Stimulated activated naive CD8-positive, alpha-beta T cell treated with anti-CD3 and anti-CD28 coated beads, Interleukin-15, Interleukin-2, amounts not matched to agents 100 ng/mL and 50 ng/mL, for 24 hours (primary cell): ENCODE measurements around the gene RPS8.
"Not testable (repeated sequence)": the region's sequence is repeated elsewhere in the genome, so short reads cannot be mapped to it uniquely, and the experiment has no call there.

Source experiments
- H3K27ac Mint-ChIP-seq: one replicate; pipeline ENCODE4 v1.8.0; 2021; ENCODE audit warnings: mild to moderate bottlenecking, mixed read lengths
- H3K27me3 Mint-ChIP-seq: one replicate; pipeline ENCODE4 v1.8.0; 2021; ENCODE audit warnings: mixed read lengths
- H3K36me3 Mint-ChIP-seq: one replicate; pipeline ENCODE4 v1.8.0; 2021; ENCODE audit warnings: low read depth, mixed read lengths
- H3K4me1 Mint-ChIP-seq: one replicate; pipeline ENCODE4 v1.8.0; 2021; ENCODE audit warnings: low read depth, mixed read lengths
- H3K4me3 Mint-ChIP-seq: one replicate; pipeline ENCODE4 v1.8.0; 2021; ENCODE audit warnings: mild to moderate bottlenecking, mixed read lengths
- H3K9me3 Mint-ChIP-seq: one replicate; pipeline ENCODE4 v1.8.0; 2021; ENCODE audit warnings: mixed read lengths

RPS8 gene

GRCh38 chr1:44788120-44788860 lies 12.9 kb downstream of the RPS8 start, which contains the start of gene BEST4:
Gene BEST4, minus strand, starts transcription at chr1:44788170. Its CDS starts 465 bp downstream, at chr1:44787705.
- H3K36me3 Mint-ChIP-seq, result no peaks in the 10 kb centered on the region
- no peaks in the 10 kb centered on the region for H3K27me3 Mint-ChIP-seq
- H3K4me3 Mint-ChIP-seq, result no peak within 1 kb of the TSS
- H3K9me3 Mint-ChIP-seq, result no peaks in the 10 kb centered on the region
- H3K4me1 Mint-ChIP-seq, result peaks cover 27% of the 10 kb centered on the region
- H3K27ac Mint-ChIP-seq, result no peak within 1 kb of the TSS

GRCh38 chr1:44790968-44791801 lies 15.8 kb downstream of the RPS8 start:
- no peak overlapping the region for H3K4me3 Mint-ChIP-seq
- H3K4me1 Mint-ChIP-seq, result peaks cover 4% of the 10 kb centered on the region
- no peaks in the 10 kb centered on the region for H3K36me3 Mint-ChIP-seq
- no peaks in the 10 kb centered on the region for H3K9me3 Mint-ChIP-seq
- no peaks in the 10 kb centered on the region for H3K27me3 Mint-ChIP-seq
- H3K27ac Mint-ChIP-seq, result no peak overlapping the region

GRCh38 chr1:44792736-44793502 lies 17.6 kb downstream of the RPS8 start:
- Mint-ChIP-seq H3K4me1 (no peaks in the 10 kb centered on the region), H3K9me3 (no peaks in the 10 kb centered on the region), H3K27me3 (no peaks in the 10 kb centered on the region), H3K27ac (no peak overlapping the region), H3K36me3 (no peaks in the 10 kb centered on the region), H3K4me3 (no peak overlapping the region)

- peaks cover 26% of the 10 kb centered on the region for H3K4me1 Mint-ChIP-seq
- not testable (repeated sequence) for H3K4me3 Mint-ChIP-seq, H3K27ac Mint-ChIP-seq, H3K9me3 Mint-ChIP-seq, H3K27me3 Mint-ChIP-seq
- H3K36me3 Mint-ChIP-seq, result peaks cover 17% of the 10 kb centered on the region
Measured at GRCh38 chr1:44797886-44798285, 22.5 kb downstream of the RPS8 start.

GRCh38 chr1:44798481-44799365 lies 23.4 kb downstream of the RPS8 start:
- Mint-ChIP-seq H3K4me1 (peaks cover 35% of the 10 kb centered on the region), H3K36me3 (peaks cover 26% of the 10 kb centered on the region), H3K4me3 (no peak overlapping the region), H3K27ac (peak overlapping the region; percentile 97), H3K27me3 (no peaks in the 10 kb centered on the region), H3K9me3 (no peaks in the 10 kb centered on the region)

GRCh38 chr1:44799770-44800584 lies 24.6 kb downstream of the RPS8 start, which contains the start of gene PLK3:
Gene PLK3, plus strand, starts transcription at chr1:44800377. Its CDS starts 87 bp downstream, at chr1:44800464.
- H3K4me1 Mint-ChIP-seq, result peaks cover 47% of the 10 kb centered on the region
- no peaks in the 10 kb centered on the region for H3K9me3 Mint-ChIP-seq
- H3K27me3 Mint-ChIP-seq, result no peaks in the 10 kb centered on the region
- H3K27ac Mint-ChIP-seq, result peak within 1 kb of the TSS; percentile 97
- peaks cover 38% of the 10 kb centered on the region for H3K36me3 Mint-ChIP-seq
- H3K4me3 Mint-ChIP-seq, result peak within 1 kb of the TSS; percentile 96

- Mint-ChIP-seq H3K36me3 (peaks cover 49% of the 10 kb centered on the region), H3K9me3 (no peaks in the 10 kb centered on the region), H3K4me1 (peaks cover 59% of the 10 kb centered on the region), H3K27me3 (no peaks in the 10 kb centered on the region), H3K27ac (peak overlapping the region; percentile 96), H3K4me3 (peak overlapping the region; percentile 96)
Measured at GRCh38 chr1:44801491-44802305, 26.4 kb downstream of the RPS8 start.

GRCh38 chr1:44802306-44803061 lies 27.1 kb downstream of the RPS8 start:
- Mint-ChIP-seq H3K27me3 (no peaks in the 10 kb centered on the region), H3K4me3 (peak overlapping the region; percentile 96), H3K27ac (peak overlapping the region; percentile 96), H3K36me3 (peaks cover 56% of the 10 kb centered on the region), H3K9me3 (no peaks in the 10 kb centered on the region), H3K4me1 (peaks cover 67% of the 10 kb centered on the region)

GRCh38 chr1:44803062-44803311 lies 27.6 kb downstream of the RPS8 start:
- H3K4me3 Mint-ChIP-seq, result peak overlapping the region; percentile 96
- no peaks in the 10 kb centered on the region for H3K27me3 Mint-ChIP-seq
- H3K27ac Mint-ChIP-seq, result peak overlapping the region; percentile 96
- H3K9me3 Mint-ChIP-seq, result no peaks in the 10 kb centered on the region
- H3K4me1 Mint-ChIP-seq, result peaks cover 72% of the 10 kb centered on the region
- peaks cover 56% of the 10 kb centered on the region for H3K36me3 Mint-ChIP-seq

GRCh38 chr1:44803312-44804095 lies 28.2 kb downstream of the RPS8 start:
- H3K4me1 Mint-ChIP-seq, result peaks cover 76% of the 10 kb centered on the region
- no peaks in the 10 kb centered on the region for H3K27me3 Mint-ChIP-seq
- H3K36me3 Mint-ChIP-seq, result peaks cover 56% of the 10 kb centered on the region
- no peaks in the 10 kb centered on the region for H3K9me3 Mint-ChIP-seq
- peak overlapping the region; percentile 96 for H3K4me3 Mint-ChIP-seq
- H3K27ac Mint-ChIP-seq, result peak overlapping the region; percentile 96

- Mint-ChIP-seq H3K36me3 (peaks cover 64% of the 10 kb centered on the region), H3K4me1 (peaks cover 83% of the 10 kb centered on the region), H3K4me3 (peak overlapping the region; percentile 38)
Measured at GRCh38 chr1:44805311-44806024, 30.1 kb downstream of the RPS8 start.

More at GRCh38 chr1:44805311-44806024, 30.1 kb downstream of the RPS8 start:
- no peaks in the 10 kb centered on the region for H3K9me3 Mint-ChIP-seq
- no peaks in the 10 kb centered on the region for H3K27me3 Mint-ChIP-seq
- H3K27ac Mint-ChIP-seq, result peak overlapping the region; percentile 96
